ENCODE results near the gene ACLY. TPM values are rescaled to one million over a fixed set of nuclear protein-coding genes. Genes with fewer than 3 reads are reported as not detected.

The ACLY gene
- total and polyA plus RNA-seq, 11 donors: 8.3 to 55.5 (median 34.7) TPM

GRCh38 chr17:41891135-41892020 is 27.4 kb downstream of the ACLY start:
- TF ChIP-seq, protein P1, sequence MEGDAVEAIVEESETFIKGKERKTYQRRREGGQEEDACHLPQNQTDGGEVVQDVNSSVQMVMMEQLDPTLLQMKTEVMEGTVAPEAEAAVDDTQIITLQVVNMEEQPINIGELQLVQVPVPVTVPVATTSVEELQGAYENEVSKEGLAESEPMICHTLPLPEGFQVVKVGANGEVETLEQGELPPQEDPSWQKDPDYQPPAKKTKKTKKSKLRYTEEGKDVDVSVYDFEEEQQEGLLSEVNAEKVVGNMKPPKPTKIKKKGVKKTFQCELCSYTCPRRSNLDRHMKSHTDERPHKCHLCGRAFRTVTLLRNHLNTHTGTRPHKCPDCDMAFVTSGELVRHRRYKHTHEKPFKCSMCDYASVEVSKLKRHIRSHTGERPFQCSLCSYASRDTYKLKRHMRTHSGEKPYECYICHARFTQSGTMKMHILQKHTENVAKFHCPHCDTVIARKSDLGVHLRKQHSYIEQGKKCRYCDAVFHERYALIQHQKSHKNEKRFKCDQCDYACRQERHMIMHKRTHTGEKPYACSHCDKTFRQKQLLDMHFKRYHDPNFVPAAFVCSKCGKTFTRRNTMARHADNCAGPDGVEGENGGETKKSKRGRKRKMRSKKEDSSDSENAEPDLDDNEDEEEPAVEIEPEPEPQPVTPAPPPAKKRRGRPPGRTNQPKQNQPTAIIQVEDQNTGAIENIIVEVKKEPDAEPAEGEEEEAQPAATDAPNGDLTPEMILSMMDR (IDR thresholded peaks at IDR 0.05): no peak
- no peak for TF ChIP-seq POLR2A (IDR thresholded peaks at IDR 0.05)
- no peak overlapping the region for H3K4me3 ChIP-seq
- H3K36me3 ChIP-seq: peaks cover under 1 to 98% (median 90%) of the 10 kb centered on the region in 9 donors
- DNase-seq: no peak
- no peaks in the 10 kb centered on the region for H3K9me3 ChIP-seq
- ATAC-seq: no peak
- no peak overlapping the region for H3K27ac ChIP-seq
- H3K27me3 ChIP-seq: no peaks in the 10 kb centered on the region
- intact Hi-C loops (cut with DNase I): loop anchor here in 1 of 10 donors (5.0 kb wide), 1 partner anchor 129 kb away; no protein-coding TSS in a partner anchor
- WGBS, 4 donors: 95 to 98% (median 97%) methylated on average over 7 of the region's 7 CpGs
- H3K4me1 ChIP-seq: peaks cover 0 to 13% (median 6%) of the 10 kb centered on the region in 12 donors

DNA sequence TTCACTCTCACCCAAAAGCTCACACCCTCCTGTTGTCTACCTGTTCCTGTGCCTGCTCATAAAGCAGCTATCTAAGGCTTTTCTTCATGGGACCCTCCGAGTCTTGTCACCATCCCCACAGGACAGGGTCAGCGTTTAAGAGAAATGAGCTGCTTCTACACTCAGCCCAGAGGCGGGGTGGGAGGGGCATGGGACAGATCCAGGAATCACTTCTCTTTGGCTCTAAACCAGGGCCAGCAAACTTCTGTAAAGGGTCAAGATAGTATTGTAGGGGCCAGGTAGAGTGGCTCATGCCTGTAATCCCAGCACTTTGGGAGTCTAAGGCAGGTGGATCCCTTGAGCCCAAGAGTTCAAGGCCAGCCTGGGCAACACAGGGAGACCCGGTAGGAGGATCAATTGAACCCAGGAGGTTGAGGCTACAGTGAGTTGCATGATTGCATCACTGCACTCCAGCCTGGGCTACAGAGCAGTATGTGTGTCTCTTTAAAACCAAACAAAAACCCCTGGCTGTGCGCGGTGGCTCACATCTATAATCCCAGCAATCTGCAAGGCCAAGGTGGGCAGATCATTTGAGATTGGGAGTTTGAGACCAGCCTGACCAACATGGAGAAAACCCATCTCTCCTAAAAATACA is 30.3 kb downstream of the ACLY start:
- TF ChIP-seq, protein P1 (IDR thresholded peaks at IDR 0.05): no peak
- no peak for TF ChIP-seq POLR2A (IDR thresholded peaks at IDR 0.05)
- intact Hi-C loops (cut with DNase I): loop anchor here in 2 of 10 donors (10.0 kb wide), 3 partner anchors 64 to 154 kb away; partner anchors contain the start of genes FKBP10 (in 1 of the 2), HAP1 (in 1 of the 2) and P3H4 (in 1 of the 2)
- ATAC-seq (peak in 1 of 4 donors; percentile 29), DNase-seq (no peak)
- H3K27me3 ChIP-seq: no peaks in the 10 kb centered on the region
- H3K27ac ChIP-seq: no peak overlapping the region
- H3K9me3 ChIP-seq: no peaks in the 10 kb centered on the region
- H3K4me3 ChIP-seq: no peak overlapping the region
- no peaks in the 10 kb centered on the region for H3K4me1 ChIP-seq
- H3K36me3 ChIP-seq: peaks cover 12 to 100% (median 99%) of the 10 kb centered on the region in 9 donors
- WGBS, 4 donors: 88 to 93% (median 89%) methylated on average over 5 to 6 of the region's 6 CpGs

GRCh38 chr17:41885733-41886132 is 33.0 kb downstream of the ACLY start:
- TF ChIP-seq, protein P1 (IDR thresholded peaks at IDR 0.05): peak in 5 of 12 donors; percentile 3 to 31 (median 14)
- TF ChIP-seq POLR2A (IDR thresholded peaks at IDR 0.05): no peak
- Histone ChIP-seq H3K36me3 (peaks cover 12 to 100% (median 94%) of the 10 kb centered on the region in 9 donors), H3K27me3 (no peaks in the 10 kb centered on the region), H3K27ac (no peak overlapping the region), H3K9me3 (no peaks in the 10 kb centered on the region), H3K4me3 (no peak overlapping the region), H3K4me1 (no peaks in the 10 kb centered on the region)
- ATAC-seq: no peak
- intact Hi-C loops (cut with DNase I): loop anchor here in 2 of 10 donors (10.0 kb wide), 3 partner anchors 61 to 151 kb away; partner anchors contain the start of genes FKBP10 (in 1 of the 2), HAP1 (in 1 of the 2) and P3H4 (in 1 of the 2)
- WGBS, 4 donors: 82 to 88% (median 86%) methylated on average over 6 of the region's 6 CpGs
- DNase-seq: no peak

Measured in heart left ventricle (tissue), 16 donors.